ENCODE measurements around the gene JMJD8.

JMJD8 gene

GRCh38 chr16:662095-662494 is 22.0 kb downstream of the JMJD8 start:
- no peak overlapping the region for H3K4me3 ChIP-seq (replicated peaks in 1 of 2; ENCODE audit: low read depth in 2 of 2, low read length in 2 of 2)
- TF ChIP-seq CTCF (IDR thresholded peaks at IDR 0.05; ENCODE audit: low read depth, low read length): no peak
- DNase-seq (ENCODE audit: low read depth in 2 of 2): no peak

- no peak overlapping the region for H3K4me3 ChIP-seq (replicated peaks in 1 of 2; ENCODE audit: low read depth in 2 of 2, low read length in 2 of 2)
- no peak for DNase-seq (ENCODE audit: low read depth in 2 of 2)
- TF ChIP-seq CTCF (IDR thresholded peaks at IDR 0.05; ENCODE audit: low read depth, low read length): no peak
Observed at GRCh38 chr16:661184-661821, 22.8 kb downstream of the JMJD8 start.

GRCh38 chr16:660459-661183 is 23.5 kb downstream of the JMJD8 start:
- TF ChIP-seq CTCF (IDR thresholded peaks at IDR 0.05; ENCODE audit: low read depth, low read length): peak; percentile 24
- peak; percentile 76 to 88 for DNase-seq (ENCODE audit: low read depth in 2 of 2)
- H3K4me3 ChIP-seq (replicated peaks in 1 of 2; ENCODE audit: low read depth in 2 of 2, low read length in 2 of 2): no peak overlapping the region

- no peak for TF ChIP-seq CTCF (IDR thresholded peaks at IDR 0.05; ENCODE audit: low read depth, low read length)
- no peak overlapping the region for H3K4me3 ChIP-seq (replicated peaks in 1 of 2; ENCODE audit: low read depth in 2 of 2, low read length in 2 of 2)
- DNase-seq (ENCODE audit: low read depth in 2 of 2): no peak
Observed at GRCh38 chr16:660132-660458, 24.0 kb downstream of the JMJD8 start.

GRCh38 chr16:659618-660017 is 24.5 kb downstream of the JMJD8 start:
- H3K4me3 ChIP-seq (replicated peaks in 1 of 2; ENCODE audit: low read depth in 2 of 2, low read length in 2 of 2): no peak overlapping the region
- TF ChIP-seq CTCF (IDR thresholded peaks at IDR 0.05; ENCODE audit: low read depth, low read length): no peak
- DNase-seq (ENCODE audit: low read depth in 2 of 2): no peak

DNA sequence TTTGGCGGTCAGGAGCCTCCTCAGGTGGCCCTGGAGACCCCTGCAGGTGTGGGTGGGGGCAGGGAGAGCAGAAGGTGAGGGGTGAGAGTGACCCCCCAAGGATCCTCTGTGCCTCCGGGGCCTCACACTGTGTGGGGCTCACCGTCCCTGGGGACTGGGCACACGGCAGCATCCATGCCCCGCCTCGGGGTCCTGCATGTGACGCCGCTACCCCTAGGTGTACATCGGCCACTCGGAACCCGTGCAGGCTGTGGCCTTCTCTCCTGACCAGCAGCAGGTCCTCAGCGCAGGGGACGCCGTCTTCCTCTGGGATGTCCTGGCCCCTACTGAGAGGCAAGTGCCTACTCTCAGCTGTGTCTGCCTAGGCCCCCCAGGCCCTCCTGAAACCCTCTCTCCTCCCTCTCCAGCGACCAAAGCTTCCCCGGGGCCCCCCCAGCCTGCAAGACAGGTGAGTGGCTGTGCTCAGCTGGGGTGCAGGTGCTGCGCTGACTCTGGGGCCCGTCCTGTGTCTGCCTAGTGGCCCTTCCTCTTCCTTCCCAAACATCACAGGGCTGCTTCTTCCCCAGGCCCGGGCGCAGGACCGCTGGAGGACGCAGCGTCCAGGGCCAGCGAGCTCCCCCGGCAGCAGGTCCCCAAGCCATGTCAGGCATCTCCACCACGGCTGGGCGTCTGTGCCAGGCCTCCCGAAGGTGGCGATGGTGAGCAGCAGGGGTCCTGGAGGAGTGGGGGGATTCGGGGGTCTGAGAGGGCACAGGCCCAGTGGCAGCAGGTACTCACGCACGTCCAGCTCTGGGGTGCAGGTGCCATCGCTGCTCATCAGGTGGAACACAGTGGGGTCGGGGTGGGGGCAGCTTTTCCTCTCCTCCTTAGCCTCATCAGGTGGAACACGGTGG is 25.2 kb downstream of the JMJD8 start:
- H3K4me3 ChIP-seq (replicated peaks in 1 of 2; ENCODE audit: low read depth in 2 of 2, low read length in 2 of 2): no peak overlapping the region
- TF ChIP-seq CTCF (IDR thresholded peaks at IDR 0.05; ENCODE audit: low read depth, low read length): no peak
- DNase-seq (ENCODE audit: low read depth in 2 of 2): no peak

Data from cardiac fibroblast (primary cell).